ENCODE data around the gene ALAS1. TPM values are rescaled to one million over a fixed set of nuclear protein-coding genes. Genes with fewer than 3 reads are reported as not detected.

Gene ALAS1
- total and polyA plus RNA-seq, 2 donors (not counting 1 experiment from before 2014, with no cell fraction given), result 26.1 to 30.2 TPM

GRCh38 chr3:52228751-52229291, 30.9 kb downstream of the ALAS1 start:
- Histone ChIP-seq H3K4me3 (ENCODE audit: control extremely low read depth in 1 of 5, extremely low read depth in 1 of 5, insufficient read depth in 1 of 5, low read depth in 2 of 5, low read length in 4 of 5) (no peak overlapping the region), H3K4me2 (replicated peaks; ENCODE audit: low read depth, low read length, poor library complexity, severe bottlenecking) (no peak overlapping the region), H3K4me1 (ENCODE audit: control insufficient read depth in 2 of 2, insufficient read depth in 2 of 2, low read length in 2 of 2) (peaks cover 36 to 59% of the 10 kb centered on the region in 2 donors), H3K27ac (ENCODE audit: low read length in 2 of 2) (no peak overlapping the region), H3K79me2 (ENCODE audit: control insufficient read depth, insufficient read depth, low read length) (peaks cover 55% of the 10 kb centered on the region), H2AFZ (ENCODE audit: insufficient read depth, low read depth, low read length, poor library complexity, severe bottlenecking) (no peak overlapping the region), H3K9me3 (ENCODE audit: control extremely low read depth in 1 of 3, control insufficient read depth in 2 of 3, insufficient read depth in 1 of 3, low read length in 2 of 3) (no peaks in the 10 kb centered on the region), H3K9ac (ENCODE audit: low read length) (no peak overlapping the region), H4K20me1 (ENCODE audit: control insufficient read depth, insufficient read depth, low read length, poor library complexity, severe bottlenecking) (peaks cover 36% of the 10 kb centered on the region), H3K36me3 (replicated peaks in 1 of 2; ENCODE audit: control extremely low read depth in 1 of 2, control insufficient read depth in 1 of 2, extremely low read depth in 1 of 2, insufficient read depth in 2 of 2, low read length in 1 of 2) (peaks cover 3 to 57% of the 10 kb centered on the region in 2 experiments), H3K27me3 (replicated peaks in 1 of 4; ENCODE audit: control extremely low read depth in 1 of 4, control insufficient read depth in 3 of 4, insufficient read depth in 4 of 4, low read length in 3 of 4) (no peaks in the 10 kb centered on the region)
- 97% methylated on average over 21 of the region's 21 CpGs for WGBS (ENCODE audit: insufficient coverage)
- TF ChIP-seq EZH2 (IDR thresholded peaks at IDR 0.05; ENCODE audit: borderline replicate concordance, insufficient read depth, low read depth, low read length, poor library complexity, severe bottlenecking) (no peak), CTCF (IDR thresholded peaks at IDR 0.05) (no peak)
- H3K27me3 Mint-ChIP-seq, result no peaks in the 10 kb centered on the region
- DNase-seq, result no peak
- H3K27ac Mint-ChIP-seq, result peak overlapping the region; percentile 15
- peaks cover 58% of the 10 kb centered on the region for H3K4me1 Mint-ChIP-seq
- POLR2A ChIA-PET, result interaction anchor here (1.1 kb wide), 1 partner anchor 59 kb away, joined by 3 read pairs; the partner anchor contains the start of gene GLYCTK
- no peaks in the 10 kb centered on the region for H3K9me3 Mint-ChIP-seq (ENCODE audit: insufficient read depth)
- ATAC-seq (ENCODE audit: low read depth), result no peak
- CTCF ChIA-PET, result interaction anchor here (1.4 to 18.5 kb wide), 5 partner anchors 7 to 110 kb away, joined by 7 to 237 read pairs (median 8); partner anchors contain the start of genes TLR9 and WDR82
- intact Hi-C loops (cut with micrococcal nuclease), result loop anchor here (5.0 to 10.0 kb wide), 2 partner anchors 174 to 228 kb away; partner anchors contain the start of genes DUSP7 and NISCH
- no peak overlapping the region for H3K4me3 Mint-ChIP-seq

GRCh38 chr3:52229656-52230055, 31.7 kb downstream of the ALAS1 start:
- H4K20me1 ChIP-seq (ENCODE audit: control insufficient read depth, insufficient read depth, low read length, poor library complexity, severe bottlenecking), result peaks cover 42% of the 10 kb centered on the region
- intact Hi-C loops (cut with micrococcal nuclease), result loop anchor here (5.0 to 10.0 kb wide), 2 partner anchors 175 to 228 kb away; partner anchors contain the start of genes DUSP7 and NISCH
- no peak overlapping the region for H3K27ac Mint-ChIP-seq

More at GRCh38 chr3:52229656-52230055, 31.7 kb downstream of the ALAS1 start:
- DNase-seq, result no peak
- 94% methylated on average over 11 of the region's 13 CpGs for WGBS (ENCODE audit: insufficient coverage)
- Histone ChIP-seq H3K9ac (ENCODE audit: low read length) (no peak overlapping the region), H3K4me2 (replicated peaks; ENCODE audit: low read depth, low read length, poor library complexity, severe bottlenecking) (no peak overlapping the region), H3K36me3 (replicated peaks in 1 of 2; ENCODE audit: control extremely low read depth in 1 of 2, control insufficient read depth in 1 of 2, extremely low read depth in 1 of 2, insufficient read depth in 2 of 2, low read length in 1 of 2) (peaks cover 3 to 66% of the 10 kb centered on the region in 2 experiments), H2AFZ (ENCODE audit: insufficient read depth, low read depth, low read length, poor library complexity, severe bottlenecking) (no peak overlapping the region), H3K79me2 (ENCODE audit: control insufficient read depth, insufficient read depth, low read length) (peaks cover 55% of the 10 kb centered on the region), H3K4me3 (ENCODE audit: control extremely low read depth in 1 of 5, extremely low read depth in 1 of 5, insufficient read depth in 1 of 5, low read depth in 2 of 5, low read length in 4 of 5) (no peak overlapping the region), H3K4me1 (ENCODE audit: control insufficient read depth in 2 of 2, insufficient read depth in 2 of 2, low read length in 2 of 2) (peaks cover 27 to 50% of the 10 kb centered on the region in 2 donors), H3K9me3 (ENCODE audit: control extremely low read depth in 1 of 3, control insufficient read depth in 2 of 3, insufficient read depth in 1 of 3, low read length in 2 of 3) (no peaks in the 10 kb centered on the region), H3K27ac (ENCODE audit: low read length in 2 of 2) (no peak overlapping the region), H3K27me3 (replicated peaks in 1 of 4; ENCODE audit: control extremely low read depth in 1 of 4, control insufficient read depth in 3 of 4, insufficient read depth in 4 of 4, low read length in 3 of 4) (no peaks in the 10 kb centered on the region)
- Mint-ChIP-seq H3K4me3 (no peak overlapping the region), H3K4me1 (peaks cover 52% of the 10 kb centered on the region), H3K9me3 (ENCODE audit: insufficient read depth) (no peaks in the 10 kb centered on the region), H3K27me3 (no peaks in the 10 kb centered on the region)
- no peak for ATAC-seq (ENCODE audit: low read depth)
- POLR2A ChIA-PET, result interaction anchor here (2.7 kb wide), 1 partner anchor 9 kb away, joined by 9 read pairs; no protein-coding TSS in a partner anchor
- no peak for TF ChIP-seq CTCF (IDR thresholded peaks at IDR 0.05)
- CTCF ChIA-PET, result interaction anchor here (1.4 to 18.5 kb wide), 6 partner anchors 8 to 109 kb away, joined by 7 to 237 read pairs (median 21); partner anchors contain the start of genes TLR9 and WDR82

Measured in B cell (primary cell).